NCI-H1105 (cell line): ENCODE data around the gene CUEDC2.
"Not testable (repeated sequence)": the region's sequence is repeated elsewhere in the genome, so short reads cannot be mapped to it uniquely, and the experiment has no call there.

ENCODE experiments used
- DNase-seq: peaks from one replicate; lab custom pipeline; 2025; lab: John Stamatoyannopoulos, UW

Gene CUEDC2

GRCh38 chr10:102454662-102455487 is 22.5 kb upstream of the CUEDC2 start:
- DNase-seq, result not testable (repeated sequence)

GRCh38 chr10:102453502-102453901 is 21.1 kb upstream of the CUEDC2 start:
- DNase-seq, result no peak

GRCh38 chr10:102452672-102453340 is 20.4 kb upstream of the CUEDC2 start:
- DNase-seq, result no peak

GRCh38 chr10:102451105-102451969 is 19.0 kb upstream of the CUEDC2 start, which contains the start of gene C10orf95:
TSS of gene C10orf95 (minus strand) at chr10:102451543. CDS start at chr10:102451093, 450 bp downstream.
- DNase-seq, result no peak

GRCh38 chr10:102450374-102451104 is 18.2 kb upstream of the CUEDC2 start:
- peak; percentile 67 for DNase-seq

GRCh38 chr10:102450124-102450373 is 17.7 kb upstream of the CUEDC2 start:
- no peak for DNase-seq

GRCh38 chr10:102449321-102450123 is 17.1 kb upstream of the CUEDC2 start:
- DNase-seq, result peak; percentile 76

GRCh38 chr10:102444851-102445250 is 12.5 kb upstream of the CUEDC2 start:
- DNase-seq, result no peak

- DNase-seq, result no peak
Measured at GRCh38 chr10:102438374-102438773, 6.0 kb upstream of the CUEDC2 start.

GRCh38 chr10:102437515-102437914 is 5.1 kb upstream of the CUEDC2 start:
- DNase-seq, result no peak

GRCh38 chr10:102436312-102436711 is 3.9 kb upstream of the CUEDC2 start:
- DNase-seq, result no peak

GRCh38 chr10:102435529-102436233 is 3.3 kb upstream of the CUEDC2 start:
- no peak for DNase-seq

- no peak for DNase-seq
Measured at GRCh38 chr10:102435133-102435497, 2.7 kb upstream of the CUEDC2 start.

- DNase-seq, result no peak
Measured at GRCh38 chr10:102434394-102435132, 2.2 kb upstream of the CUEDC2 start.

- DNase-seq, result no peak
Measured at GRCh38 chr10:102433619-102434046, 1.3 kb upstream of the CUEDC2 start.

- DNase-seq, result no peak
Measured at GRCh38 chr10:102431452-102432124, 786 bp downstream of the CUEDC2 start.

- no peak for DNase-seq
Measured at GRCh38 chr10:102429468-102429867, 2.9 kb downstream of the CUEDC2 start.

GRCh38 chr10:102426803-102427287 is 5.5 kb downstream of the CUEDC2 start:
- DNase-seq, result no peak

GRCh38 chr10:102425444-102425843 is 6.9 kb downstream of the CUEDC2 start:
- DNase-seq, result no peak
